ENCODE data around the gene DMXL1. TPM values are rescaled to one million over a fixed set of nuclear protein-coding genes. Genes with fewer than 3 reads are reported as not detected.
A peak's percentile ranks its signal among the peaks of the same experiment; 100 is the strongest.

The DMXL1 gene
- total and polyA plus RNA-seq, 2 experiments from 2014 or later, result 28.4 to 41.7 TPM

- Histone ChIP-seq H3K36me3 (ENCODE audit: insufficient read depth) (no peaks in the 10 kb centered on the region; the same call in 1 of the 2 replicates), H3K27me3 (ENCODE audit: insufficient read depth) (no peaks in the 10 kb centered on the region), H3K4me3 (no peak overlapping the region), H2AFZ (no peak overlapping the region), H3K4me2 (no peak overlapping the region), H3K4me1 (ENCODE audit: insufficient read depth) (no peaks in the 10 kb centered on the region), H4K20me1 (replicated peaks; ENCODE audit: insufficient read depth) (no peaks in the 10 kb centered on the region), H3K9me2 (ENCODE audit: insufficient read depth) (no peaks in the 10 kb centered on the region), H3K79me2 (replicated peaks; ENCODE audit: insufficient read depth) (no peaks in the 10 kb centered on the region), H3K27ac (ENCODE audit: low read depth) (no peak overlapping the region), H3F3A (replicated peaks; ENCODE audit: low read depth) (no peaks in the 10 kb centered on the region)
- H3K4me3 Mint-ChIP-seq, result no peak overlapping the region
- no peak overlapping the region for H3K27ac Mint-ChIP-seq
- H3K27me3 Mint-ChIP-seq (ENCODE audit: insufficient read depth, low read depth, poor library complexity), result peaks cover 1% of the 10 kb centered on the region
- peak; percentile 72 for ATAC-seq
- TF ChIP-seq CTCF (conservative IDR thresholded peaks at IDR 0.05; ENCODE audit: low read depth in 2 of 2), result peak; percentile 67 to 74
- TF ChIP-seq EZH2phosphoT487 (IDR thresholded peaks at IDR 0.05; ENCODE audit: unreplicated experiment), result no peak
- DNase-seq (ENCODE audit: low spot score), result peak; percentile 58
- H3K4me1 Mint-ChIP-seq, result peaks cover 3% of the 10 kb centered on the region; the same call in 2 of the 3 replicates
- peaks cover 16% of the 10 kb centered on the region; the same call in 1 of the 3 replicates for H3K9me3 Mint-ChIP-seq
- H3K36me3 Mint-ChIP-seq (ENCODE audit: low read depth), result no peaks in the 10 kb centered on the region; the same call in 2 of the 3 replicates
Measured at GRCh38 chr5:119022017-119022745, 48.7 kb upstream of the DMXL1 start.

GRCh38 chr5:119022773-119023172 is 48.1 kb upstream of the DMXL1 start:
- TF ChIP-seq NANOG (IDR thresholded peaks at IDR 0.05; ENCODE audit: borderline replicate concordance) (no peak), JUNB (IDR thresholded peaks at IDR 0.05; ENCODE audit: unreplicated experiment) (no peak), ZNF331 (CRISPR knock-in tag; IDR thresholded peaks at IDR 0.05; ENCODE audit: low read depth) (no peak), CTCF (conservative IDR thresholded peaks at IDR 0.05; ENCODE audit: low read depth in 2 of 2) (no peak), ZNF114 (CRISPR knock-in tag; IDR thresholded peaks at IDR 0.05) (no peak), STAT1 (IDR thresholded peaks at IDR 0.05; ENCODE audit: unreplicated experiment) (no peak), EZH2phosphoT487 (IDR thresholded peaks at IDR 0.05; ENCODE audit: unreplicated experiment) (no peak)
- Histone ChIP-seq H3K27ac (ENCODE audit: low read depth) (no peak overlapping the region), H3K4me3 (no peak overlapping the region), H3K79me2 (replicated peaks; ENCODE audit: insufficient read depth) (no peaks in the 10 kb centered on the region), H3K36me3 (ENCODE audit: insufficient read depth) (no peaks in the 10 kb centered on the region; the same call in 1 of the 2 replicates), H3K4me1 (ENCODE audit: insufficient read depth) (no peaks in the 10 kb centered on the region), H3K27me3 (ENCODE audit: insufficient read depth) (no peaks in the 10 kb centered on the region), H4K20me1 (replicated peaks; ENCODE audit: insufficient read depth) (no peaks in the 10 kb centered on the region), H2AFZ (no peak overlapping the region), H3K4me2 (no peak overlapping the region), H3F3A (replicated peaks; ENCODE audit: low read depth) (no peaks in the 10 kb centered on the region), H3K9me2 (ENCODE audit: insufficient read depth) (no peaks in the 10 kb centered on the region)
- H3K27me3 Mint-ChIP-seq (ENCODE audit: insufficient read depth, low read depth, poor library complexity), result peaks cover 1% of the 10 kb centered on the region
- no peaks in the 10 kb centered on the region; the same call in 2 of the 3 replicates for H3K36me3 Mint-ChIP-seq (ENCODE audit: low read depth)
- peaks cover 16% of the 10 kb centered on the region; the same call in 1 of the 3 replicates for H3K9me3 Mint-ChIP-seq
- no peak for ATAC-seq
- no peak overlapping the region for H3K27ac Mint-ChIP-seq
- H3K4me1 Mint-ChIP-seq, result peaks cover 3% of the 10 kb centered on the region; the same call in 2 of the 3 replicates
- no peak overlapping the region for H3K4me3 Mint-ChIP-seq
- no peak for DNase-seq (ENCODE audit: low spot score)
